ENCODE data around the gene PLXNB3. TPM values are rescaled to one million over a fixed set of nuclear protein-coding genes. Genes with fewer than 3 reads are reported as not detected.

The PLXNB3 gene
- total RNA-seq, 1 experiment from 2014 or later, result 1.7 TPM

- in situ Hi-C loops (cut with HindIII; ENCODE audit: low pct_unique_long_range_greater_than_20kb, low sequenced_read_pairs), result no loop called here
- no peak for DNase-seq (ENCODE audit: low read depth)
These were observed 6.0 kb downstream of the PLXNB3 start for GRCh38 chrX:153769865-153770600.

GRCh38 chrX:153770601-153771414, 6.8 kb downstream of the PLXNB3 start:
- in situ Hi-C loops (cut with HindIII; ENCODE audit: low pct_unique_long_range_greater_than_20kb, low sequenced_read_pairs), result no loop called here
- no peak for DNase-seq (ENCODE audit: low read depth)

GRCh38 chrX:153771415-153772315, 7.6 kb downstream of the PLXNB3 start:
- in situ Hi-C loops (cut with HindIII; ENCODE audit: low pct_unique_long_range_greater_than_20kb, low sequenced_read_pairs), result no loop called here
- no peak for DNase-seq (ENCODE audit: low read depth)

GRCh38 chrX:153772316-153773217, 8.5 kb downstream of the PLXNB3 start:
- no peak for DNase-seq (ENCODE audit: low read depth)
- in situ Hi-C loops (cut with HindIII; ENCODE audit: low pct_unique_long_range_greater_than_20kb, low sequenced_read_pairs), result no loop called here

GRCh38 chrX:153773218-153773611, 9.2 kb downstream of the PLXNB3 start:
- in situ Hi-C loops (cut with HindIII; ENCODE audit: low pct_unique_long_range_greater_than_20kb, low sequenced_read_pairs), result no loop called here

GRCh38 chrX:153773741-153774575, 9.9 kb downstream of the PLXNB3 start:
- in situ Hi-C loops (cut with HindIII; ENCODE audit: low pct_unique_long_range_greater_than_20kb, low sequenced_read_pairs), result no loop called here
- no peak for DNase-seq (ENCODE audit: low read depth)

More at GRCh38 chrX:153773218-153773611, 9.2 kb downstream of the PLXNB3 start:
- DNase-seq (ENCODE audit: low read depth), result no peak

- in situ Hi-C loops (cut with HindIII; ENCODE audit: low pct_unique_long_range_greater_than_20kb, low sequenced_read_pairs), result no loop called here
- DNase-seq (ENCODE audit: low read depth), result no peak
These were observed 10.7 kb downstream of the PLXNB3 start for GRCh38 chrX:153774576-153775292.

GRCh38 chrX:153775293-153776119, 11.5 kb downstream of the PLXNB3 start:
- in situ Hi-C loops (cut with HindIII; ENCODE audit: low pct_unique_long_range_greater_than_20kb, low sequenced_read_pairs), result no loop called here
- DNase-seq (ENCODE audit: low read depth), result no peak

GRCh38 chrX:153776120-153776599, 12.1 kb downstream of the PLXNB3 start:
- in situ Hi-C loops (cut with HindIII; ENCODE audit: low pct_unique_long_range_greater_than_20kb, low sequenced_read_pairs), result no loop called here
- DNase-seq (ENCODE audit: low read depth), result no peak

- in situ Hi-C loops (cut with HindIII; ENCODE audit: low pct_unique_long_range_greater_than_20kb, low sequenced_read_pairs), result no loop called here
These were observed 12.6 kb downstream of the PLXNB3 start for GRCh38 chrX:153776611-153777045.

GRCh38 chrX:153777261-153778090, 13.4 kb downstream of the PLXNB3 start:
- in situ Hi-C loops (cut with HindIII; ENCODE audit: low pct_unique_long_range_greater_than_20kb, low sequenced_read_pairs), result no loop called here
- no peak for DNase-seq (ENCODE audit: low read depth)

More at GRCh38 chrX:153776611-153777045, 12.6 kb downstream of the PLXNB3 start:
- no peak for DNase-seq (ENCODE audit: low read depth)

GRCh38 chrX:153778181-153778580, 14.1 kb downstream of the PLXNB3 start:
- no peak for DNase-seq (ENCODE audit: low read depth)
- in situ Hi-C loops (cut with HindIII; ENCODE audit: low pct_unique_long_range_greater_than_20kb, low sequenced_read_pairs), result no loop called here

GRCh38 chrX:153778684-153779101, 14.6 kb downstream of the PLXNB3 start:
- no peak for DNase-seq (ENCODE audit: low read depth)

GRCh38 chrX:153779891-153780677, 16.0 kb downstream of the PLXNB3 start:
- no peak for DNase-seq (ENCODE audit: low read depth)
- in situ Hi-C loops (cut with HindIII; ENCODE audit: low pct_unique_long_range_greater_than_20kb, low sequenced_read_pairs), result no loop called here

More at GRCh38 chrX:153778684-153779101, 14.6 kb downstream of the PLXNB3 start:
- in situ Hi-C loops (cut with HindIII; ENCODE audit: low pct_unique_long_range_greater_than_20kb, low sequenced_read_pairs), result no loop called here
